ENCODE results near the gene RFT1.
"Not testable (repeated sequence)": the region's sequence is repeated elsewhere in the genome, so short reads cannot be mapped to it uniquely, and the experiment has no call there.

The RFT1 gene

GRCh38 chr3:53072653-53073552 is 57.3 kb downstream of the RFT1 start:
- peak; percentile 83 to 89 (median 84) for DNase-seq (ENCODE audit: low read depth in 2 of 3, low spot score in 1 of 3)

GRCh38 chr3:53071882-53072431 is 58.3 kb downstream of the RFT1 start:
- no peak for DNase-seq (ENCODE audit: low read depth in 2 of 3, low spot score in 1 of 3)

- no peak for DNase-seq (ENCODE audit: low read depth in 2 of 3, low spot score in 1 of 3)
These were observed 60.7 kb downstream of the RFT1 start for GRCh38 chr3:53069422-53070068.

- DNase-seq (ENCODE audit: low read depth in 2 of 3, low spot score in 1 of 3), result no peak
These were observed 62.1 kb downstream of the RFT1 start for GRCh38 chr3:53068176-53068575.

- no peak for DNase-seq (ENCODE audit: low read depth in 2 of 3, low spot score in 1 of 3)
These were observed 62.7 kb downstream of the RFT1 start for GRCh38 chr3:53067567-53067966.

- no peak for DNase-seq (ENCODE audit: low read depth in 2 of 3, low spot score in 1 of 3)
These were observed 64.3 kb downstream of the RFT1 start for GRCh38 chr3:53065841-53066480.

GRCh38 chr3:53062905-53063304 is 67.3 kb downstream of the RFT1 start:
- no peak for DNase-seq (ENCODE audit: low read depth in 2 of 3, low spot score in 1 of 3)

GRCh38 chr3:53056442-53056841 is 73.8 kb downstream of the RFT1 start:
- no peak for DNase-seq (ENCODE audit: low read depth in 2 of 3, low spot score in 1 of 3)

- DNase-seq (ENCODE audit: low read depth in 2 of 3, low spot score in 1 of 3), result not testable (repeated sequence)
These were observed 76.0 kb downstream of the RFT1 start for GRCh38 chr3:53054233-53054632.

GRCh38 chr3:53051929-53052328 is 78.3 kb downstream of the RFT1 start:
- DNase-seq (ENCODE audit: low read depth in 2 of 3, low spot score in 1 of 3), result no peak

GRCh38 chr3:53049987-53050386 is 80.2 kb downstream of the RFT1 start:
- no peak for DNase-seq (ENCODE audit: low read depth in 2 of 3, low spot score in 1 of 3)

- peak in 1 of 3 donors; percentile 32 for DNase-seq (ENCODE audit: low read depth in 2 of 3, low spot score in 1 of 3)
These were observed 83.8 kb downstream of the RFT1 start for GRCh38 chr3:53046171-53047170.

GRCh38 chr3:53045518-53046170 is 84.6 kb downstream of the RFT1 start, which contains the start of gene SFMBT1:
Gene SFMBT1 (minus strand): TSS chr3:53046073. CDS start chr3:52969128, 76,945 bp downstream.
- DNase-seq (ENCODE audit: low read depth in 2 of 3, low spot score in 1 of 3), result peak; percentile 44 to 74 (median 50)

- DNase-seq (ENCODE audit: low read depth in 2 of 3, low spot score in 1 of 3), result peak in 1 of 3 donors; percentile 34
These were observed 85.3 kb downstream of the RFT1 start for GRCh38 chr3:53044711-53045517.

- DNase-seq (ENCODE audit: low read depth in 2 of 3, low spot score in 1 of 3), result no peak
These were observed 85.9 kb downstream of the RFT1 start for GRCh38 chr3:53044371-53044710.

- DNase-seq (ENCODE audit: low read depth in 2 of 3, low spot score in 1 of 3), result no peak
These were observed 86.5 kb downstream of the RFT1 start for GRCh38 chr3:53043738-53044137.

GRCh38 chr3:53042651-53043050 is 87.6 kb downstream of the RFT1 start:
- no peak for DNase-seq (ENCODE audit: low read depth in 2 of 3, low spot score in 1 of 3)

GRCh38 chr3:53040351-53040820 is 89.8 kb downstream of the RFT1 start:
- no peak for DNase-seq (ENCODE audit: low read depth in 2 of 3, low spot score in 1 of 3)

- DNase-seq (ENCODE audit: low read depth in 2 of 3, low spot score in 1 of 3), result no peak
These were observed 90.9 kb downstream of the RFT1 start for GRCh38 chr3:53039376-53039752.
